HG03066 (cell line): ENCODE data around the gene CXorf38.
A peak's percentile ranks its signal among the peaks of the same experiment; 100 is the strongest.

Source experiments
- ATAC-seq: cut with Tn5 transposase; IDR thresholded peaks from one replicate; pipeline ENCODE4 v1.9.1; 2021; ENCODE audit warnings: low read depth; ENCODE audit not compliant: unreplicated experiment

CXorf38 gene

GRCh38 chrX:40647307-40648197 lies at the start of gene CXorf38:
CXorf38 (minus strand) TSS chrX:40647561; CDS start chrX:40647520, 41 bp downstream.
- peak; percentile 65 for ATAC-seq

- ATAC-seq: no peak
Measured at GRCh38 chrX:40694802-40695201, 47.4 kb upstream of the CXorf38 start.

GRCh38 chrX:40688929-40689328 lies 41.6 kb upstream of the CXorf38 start:
- no peak for ATAC-seq

GRCh38 chrX:40687169-40687568 lies 39.8 kb upstream of the CXorf38 start:
- ATAC-seq: no peak

- ATAC-seq: no peak
Measured at GRCh38 chrX:40685362-40685918, 38.1 kb upstream of the CXorf38 start.

- ATAC-seq: no peak
Measured at GRCh38 chrX:40684092-40684491, 36.7 kb upstream of the CXorf38 start.

- ATAC-seq: no peak
Measured at GRCh38 chrX:40683245-40683644, 35.9 kb upstream of the CXorf38 start.

GRCh38 chrX:40671126-40671525 lies 23.8 kb upstream of the CXorf38 start:
- no peak for ATAC-seq

GRCh38 chrX:40663880-40664630 lies 16.7 kb upstream of the CXorf38 start:
- ATAC-seq: no peak

GRCh38 chrX:40663078-40663740 lies 15.8 kb upstream of the CXorf38 start:
- ATAC-seq: no peak

- ATAC-seq: no peak
Measured at GRCh38 chrX:40661489-40661888, 14.1 kb upstream of the CXorf38 start.

- ATAC-seq: no peak
Measured at GRCh38 chrX:40660381-40660780, 13.0 kb upstream of the CXorf38 start.

GRCh38 chrX:40653535-40653934 lies 6.2 kb upstream of the CXorf38 start:
- ATAC-seq: no peak

GRCh38 chrX:40652664-40653063 lies 5.3 kb upstream of the CXorf38 start:
- no peak for ATAC-seq

- ATAC-seq: no peak
Measured at GRCh38 chrX:40651620-40652223, 4.4 kb upstream of the CXorf38 start.

GRCh38 chrX:40646489-40647306 lies 663 bp downstream of the CXorf38 start:
- ATAC-seq: peak; percentile 28

- ATAC-seq: peak; percentile 34
Measured at GRCh38 chrX:40644821-40645358, 2.5 kb downstream of the CXorf38 start.

GRCh38 chrX:40644176-40644575 lies 3.2 kb downstream of the CXorf38 start:
- no peak for ATAC-seq

- ATAC-seq: no peak
Measured at GRCh38 chrX:40637687-40638086, 9.7 kb downstream of the CXorf38 start.
